ENCODE results near the gene ZMAT5.
A peak's percentile ranks its signal among the peaks of the same experiment; 100 is the strongest.

Gene ZMAT5

GRCh38 chr22:29767171-29768051, 604 bp upstream of the ZMAT5 start, which contains the start of gene UQCR10:
Gene UQCR10, plus strand, starts transcription at chr22:29767369. Its CDS starts 30 bp downstream, at chr22:29767399.
- no peak for TF ChIP-seq CTCF (conservative IDR thresholded peaks at IDR 0.05; ENCODE audit: low read depth, low read length)

GRCh38 chr22:29765905-29766631, 739 bp downstream of the ZMAT5 start:
- DNase-seq (ENCODE audit: low read depth): peak; percentile 12
- no peak for TF ChIP-seq CTCF (conservative IDR thresholded peaks at IDR 0.05; ENCODE audit: low read depth, low read length)
- peak overlapping the region; percentile 100 for H3K4me3 ChIP-seq (ENCODE audit: low read depth, low read length)

More at GRCh38 chr22:29767171-29768051, 604 bp upstream of the ZMAT5 start, which contains the start of gene UQCR10:
- DNase-seq (ENCODE audit: low read depth): peak; percentile 94
- peak within 1 kb of the TSS; percentile 100 for H3K4me3 ChIP-seq (ENCODE audit: low read depth, low read length)

GRCh38 chr22:29762263-29762662, 4.5 kb downstream of the ZMAT5 start:
- DNase-seq (ENCODE audit: low read depth): no peak
- H3K4me3 ChIP-seq (ENCODE audit: low read depth, low read length): no peak overlapping the region
- TF ChIP-seq CTCF (conservative IDR thresholded peaks at IDR 0.05; ENCODE audit: low read depth, low read length): no peak

- no peak overlapping the region for H3K4me3 ChIP-seq (ENCODE audit: low read depth, low read length)
- TF ChIP-seq CTCF (conservative IDR thresholded peaks at IDR 0.05; ENCODE audit: low read depth, low read length): no peak
- no peak for DNase-seq (ENCODE audit: low read depth)
Measured at GRCh38 chr22:29758959-29759358, 7.8 kb downstream of the ZMAT5 start.

- no peak for TF ChIP-seq CTCF (conservative IDR thresholded peaks at IDR 0.05; ENCODE audit: low read depth, low read length)
- no peak overlapping the region for H3K4me3 ChIP-seq (ENCODE audit: low read depth, low read length)
- peak; percentile 59 for DNase-seq (ENCODE audit: low read depth)
Measured at GRCh38 chr22:29758068-29758622, 8.7 kb downstream of the ZMAT5 start.

GRCh38 chr22:29757096-29757495, 9.7 kb downstream of the ZMAT5 start:
- TF ChIP-seq CTCF (conservative IDR thresholded peaks at IDR 0.05; ENCODE audit: low read depth, low read length): no peak
- DNase-seq (ENCODE audit: low read depth): no peak
- no peak overlapping the region for H3K4me3 ChIP-seq (ENCODE audit: low read depth, low read length)
